BLaER1 treated with 17β-estradiol and CSF1 and Interleukin-3, amounts not matched to agents 10 nM and 100 nM (cell line): Measurements from ENCODE around the gene MEOX2.

Experiments used
- H3K27ac ChIP-seq, 11 experiments: shearing (Covaris generic); formaldehyde crosslinking; 2 replicates each; pipeline ENCODE4 v1.8.1; 2022
- H3K27me3 ChIP-seq, 11 experiments: shearing (Covaris generic); formaldehyde crosslinking; 2 replicates each; pipeline ENCODE4 v1.8.1; 2022
- H3K36me3 ChIP-seq, 11 experiments: shearing (Covaris generic); formaldehyde crosslinking; 2 replicates each; pipeline ENCODE4 v1.8.1; 2022
- H3K4me1 ChIP-seq, 10 experiments: shearing (Covaris generic); formaldehyde crosslinking; 2 replicates each; pipeline ENCODE4 v1.8.1; 2022
- H3K4me2 ChIP-seq, 11 experiments: shearing (Covaris generic); formaldehyde crosslinking; 2 replicates each; pipeline ENCODE4 v1.8.1; 2022
- H3K4me3 ChIP-seq, 10 experiments: shearing (Covaris generic); formaldehyde crosslinking; 2 replicates each; pipeline ENCODE4 v1.8.1; 2022
- H3K9ac ChIP-seq, 11 experiments: shearing (Covaris generic); formaldehyde crosslinking; 2 replicates each; pipeline ENCODE4 v1.8.1; 2022
- H3K9me3 ChIP-seq, 11 experiments: shearing (Covaris generic); formaldehyde crosslinking; replicated peaks in 1 of 11; 2 replicates each; pipeline ENCODE4 v1.8.1; 2022
- H4K20me1 ChIP-seq, 11 experiments: shearing (Covaris generic); formaldehyde crosslinking; 2 replicates each; pipeline ENCODE4 v1.8.1; 2022
- Cebpa-rat ChIP-seq, 11 experiments: shearing (Covaris generic); IDR thresholded peaks; 2 replicates each; pipeline ENCODE4 v1.8.1; 2022

MEOX2 gene

GRCh38 chr7:15686295-15686956 lies at the start of gene MEOX2:
MEOX2 (minus strand) TSS chr7:15686683; CDS start chr7:15686402, 281 bp downstream.
- Histone ChIP-seq H3K27me3 (no peaks in the 10 kb centered on the region), H3K27ac (no peak within 1 kb of the TSS), H4K20me1 (no peaks in the 10 kb centered on the region), H3K9ac (no peak within 1 kb of the TSS), H3K4me1 (no peaks in the 10 kb centered on the region), H3K9me3 (peaks cover 12 to 27% (median 25%) of the 10 kb centered on the region in 11 experiments; a peak in 21 of 22 replicates), H3K36me3 (no peaks in the 10 kb centered on the region), H3K4me3 (no peak within 1 kb of the TSS), H3K4me2 (no peak within 1 kb of the TSS)
- no peak for TF ChIP-seq Cebpa-rat (IDR thresholded peaks at IDR 0.05)

DNA sequence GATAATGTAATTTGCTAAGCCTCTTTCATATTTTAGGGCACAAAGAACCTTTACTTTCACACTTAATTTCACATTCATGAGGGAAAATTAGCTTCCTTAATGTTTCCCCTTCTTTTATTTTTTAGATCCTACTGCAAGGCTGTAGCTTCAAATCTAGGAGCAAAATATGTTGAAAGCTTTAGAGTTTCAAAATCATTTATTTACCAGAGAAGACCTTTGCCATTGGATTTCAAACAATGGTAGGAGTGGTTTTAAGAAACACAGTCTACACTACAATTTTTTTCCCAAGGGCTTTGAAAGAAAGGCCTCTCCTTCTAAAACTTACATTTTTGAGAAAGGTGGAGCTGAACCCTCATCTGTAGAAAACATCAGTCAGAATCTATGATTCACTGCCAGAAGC lies 43.3 kb upstream of the MEOX2 start:
- Histone ChIP-seq H3K4me1 (no peaks in the 10 kb centered on the region), H3K27ac (no peak overlapping the region), H3K9me3 (no peaks in the 10 kb centered on the region), H4K20me1 (no peaks in the 10 kb centered on the region), H3K9ac (no peak overlapping the region), H3K4me2 (no peak overlapping the region), H3K36me3 (no peaks in the 10 kb centered on the region), H3K27me3 (no peaks in the 10 kb centered on the region), H3K4me3 (no peak overlapping the region)
- TF ChIP-seq Cebpa-rat (IDR thresholded peaks at IDR 0.05) = no peak

DNA sequence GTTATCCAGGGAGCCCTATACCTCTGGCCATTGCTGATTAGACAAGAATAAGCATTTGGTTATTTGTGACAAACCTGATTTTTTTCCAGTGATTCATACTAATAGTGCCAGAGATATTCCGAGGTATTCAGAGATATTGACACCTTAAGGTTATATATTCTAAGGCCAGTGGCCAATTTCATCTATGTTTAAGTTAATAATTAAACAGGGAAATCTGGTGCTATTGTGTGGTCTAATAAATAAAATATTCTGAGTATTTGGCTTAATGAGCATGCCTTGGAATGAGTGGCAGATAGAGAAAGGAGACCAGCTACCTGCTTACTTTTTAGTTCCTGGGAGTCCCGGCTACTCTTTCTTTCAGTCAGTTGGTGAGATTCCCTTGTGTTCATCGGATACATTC lies 38.6 kb upstream of the MEOX2 start:
- Histone ChIP-seq H3K4me3 (no peak overlapping the region), H3K4me2 (no peak overlapping the region), H3K27me3 (no peaks in the 10 kb centered on the region), H3K36me3 (no peaks in the 10 kb centered on the region), H4K20me1 (no peaks in the 10 kb centered on the region), H3K27ac (no peak overlapping the region), H3K4me1 (peaks cover 0 to 9% (median 2%) of the 10 kb centered on the region in 10 experiments; a peak in 8 of 20 replicates), H3K9ac (no peak overlapping the region), H3K9me3 (no peaks in the 10 kb centered on the region)
- TF ChIP-seq Cebpa-rat (IDR thresholded peaks at IDR 0.05) = no peak

- H3K4me3 ChIP-seq = no peak overlapping the region
- H3K27me3 ChIP-seq = no peaks in the 10 kb centered on the region
- no peak overlapping the region for H3K4me2 ChIP-seq
- H3K4me1 ChIP-seq = peaks cover 0 to 9% (median 2%) of the 10 kb centered on the region in 10 experiments; a peak in 8 of 20 replicates
- TF ChIP-seq Cebpa-rat (IDR thresholded peaks at IDR 0.05) = no peak
- H3K9me3 ChIP-seq = no peaks in the 10 kb centered on the region
- no peak overlapping the region for H3K9ac ChIP-seq
- H3K27ac ChIP-seq = no peak overlapping the region
- H3K36me3 ChIP-seq = no peaks in the 10 kb centered on the region
- no peaks in the 10 kb centered on the region for H4K20me1 ChIP-seq
These were observed 37.4 kb upstream of the MEOX2 start for GRCh38 chr7:15723841-15724240.

GRCh38 chr7:15720849-15721471 lies 34.5 kb upstream of the MEOX2 start:
- TF ChIP-seq Cebpa-rat (IDR thresholded peaks at IDR 0.05) = no peak
- Histone ChIP-seq H4K20me1 (no peaks in the 10 kb centered on the region), H3K4me2 (peak overlapping the region in 2 of 11 experiments; percentile 39 to 46; a peak in 3 of 22 replicates), H3K27ac (no peak overlapping the region), H3K9me3 (no peaks in the 10 kb centered on the region), H3K36me3 (no peaks in the 10 kb centered on the region), H3K4me1 (peaks cover 0 to 9% (median 2%) of the 10 kb centered on the region in 10 experiments; a peak in 8 of 20 replicates), H3K27me3 (no peaks in the 10 kb centered on the region), H3K9ac (no peak overlapping the region), H3K4me3 (no peak overlapping the region)

GRCh38 chr7:15719311-15719710 lies 32.8 kb upstream of the MEOX2 start:
- Histone ChIP-seq H3K27me3 (no peaks in the 10 kb centered on the region), H3K27ac (no peak overlapping the region), H3K4me2 (no peak overlapping the region), H3K4me1 (peaks cover 0 to 9% (median 2%) of the 10 kb centered on the region in 10 experiments; a peak in 8 of 20 replicates), H3K36me3 (no peaks in the 10 kb centered on the region), H4K20me1 (no peaks in the 10 kb centered on the region), H3K9me3 (no peaks in the 10 kb centered on the region), H3K9ac (no peak overlapping the region), H3K4me3 (no peak overlapping the region)
- no peak for TF ChIP-seq Cebpa-rat (IDR thresholded peaks at IDR 0.05)

DNA sequence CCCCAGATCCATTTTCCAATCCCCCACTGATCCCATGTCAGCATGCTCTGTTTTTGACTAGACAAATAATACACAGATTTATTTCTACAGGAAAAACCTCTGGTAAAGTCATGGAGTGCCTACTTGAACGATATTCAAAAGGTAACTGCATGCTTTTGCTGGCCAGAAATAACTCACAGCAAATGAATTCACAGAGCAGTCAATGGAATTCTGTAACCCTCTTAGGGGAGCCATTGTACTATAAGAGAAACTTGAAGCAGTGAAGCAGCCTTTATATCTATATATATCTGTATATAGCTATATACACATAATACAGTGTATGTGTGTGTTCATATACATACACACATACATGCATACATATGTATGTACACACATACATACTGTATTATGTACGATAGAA lies 29.0 kb upstream of the MEOX2 start:
- Histone ChIP-seq H3K9ac (no peak overlapping the region), H3K36me3 (no peaks in the 10 kb centered on the region), H3K27ac (no peak overlapping the region), H3K4me1 (peaks cover 0 to 3% (median 0%) of the 10 kb centered on the region in 10 experiments; a peak in 6 of 20 replicates), H3K27me3 (no peaks in the 10 kb centered on the region), H4K20me1 (no peaks in the 10 kb centered on the region), H3K4me2 (no peak overlapping the region), H3K4me3 (no peak overlapping the region), H3K9me3 (no peaks in the 10 kb centered on the region)
- no peak for TF ChIP-seq Cebpa-rat (IDR thresholded peaks at IDR 0.05)

GRCh38 chr7:15709978-15710377 lies 23.5 kb upstream of the MEOX2 start:
- no peaks in the 10 kb centered on the region for H3K27me3 ChIP-seq
- H3K36me3 ChIP-seq = no peaks in the 10 kb centered on the region
- no peak overlapping the region for H3K27ac ChIP-seq
- peak overlapping the region in 10 of 11 experiments; percentile 9 to 51 (median 40); a peak in 10 of 22 replicates for H3K4me2 ChIP-seq
- H4K20me1 ChIP-seq = no peaks in the 10 kb centered on the region
- H3K9ac ChIP-seq = no peak overlapping the region
- no peak overlapping the region for H3K4me3 ChIP-seq
- H3K9me3 ChIP-seq = no peaks in the 10 kb centered on the region
- H3K4me1 ChIP-seq = peaks cover 0 to 14% (median 7%) of the 10 kb centered on the region in 10 experiments; a peak in 14 of 20 replicates
- no peak for TF ChIP-seq Cebpa-rat (IDR thresholded peaks at IDR 0.05)

GRCh38 chr7:15707570-15707969 lies 21.1 kb upstream of the MEOX2 start:
- H3K4me3 ChIP-seq = no peak overlapping the region
- TF ChIP-seq Cebpa-rat (IDR thresholded peaks at IDR 0.05) = no peak
- H3K4me2 ChIP-seq = no peak overlapping the region
- no peak overlapping the region for H3K27ac ChIP-seq
- peaks cover 0 to 14% (median 7%) of the 10 kb centered on the region in 10 experiments; a peak in 14 of 20 replicates for H3K4me1 ChIP-seq
- H3K9me3 ChIP-seq = no peaks in the 10 kb centered on the region
- H3K27me3 ChIP-seq = no peaks in the 10 kb centered on the region
- no peaks in the 10 kb centered on the region for H3K36me3 ChIP-seq
- no peak overlapping the region for H3K9ac ChIP-seq
- no peaks in the 10 kb centered on the region for H4K20me1 ChIP-seq

DNA sequence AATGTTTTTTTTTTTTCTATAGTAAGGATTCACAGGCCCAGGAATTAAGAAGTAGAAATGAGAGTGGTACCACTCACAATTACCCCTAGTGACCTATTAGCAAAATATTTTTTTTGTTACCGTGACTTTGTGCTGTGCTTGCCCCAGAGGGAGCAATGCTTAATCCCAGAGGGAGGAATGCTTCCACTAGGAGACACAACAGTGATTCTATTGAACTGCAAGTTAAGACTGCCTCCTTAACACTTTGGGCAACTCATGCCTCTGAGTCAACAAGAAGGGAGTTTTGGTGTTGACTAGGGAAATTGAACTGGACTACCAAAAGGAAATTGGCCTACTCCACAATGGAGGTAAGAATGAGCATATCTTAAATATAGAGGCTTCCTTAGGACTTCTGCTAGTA lies 17.2 kb upstream of the MEOX2 start:
- Histone ChIP-seq H3K27me3 (no peaks in the 10 kb centered on the region), H4K20me1 (no peaks in the 10 kb centered on the region), H3K4me1 (no peaks in the 10 kb centered on the region), H3K4me3 (no peak overlapping the region), H3K9ac (no peak overlapping the region), H3K4me2 (no peak overlapping the region), H3K9me3 (no peaks in the 10 kb centered on the region), H3K27ac (no peak overlapping the region), H3K36me3 (no peaks in the 10 kb centered on the region)
- TF ChIP-seq Cebpa-rat (IDR thresholded peaks at IDR 0.05) = no peak
